HepG2 (cell line): Measurements from ENCODE around the gene CPNE5. TPM values are rescaled to one million over a fixed set of nuclear protein-coding genes. Genes with fewer than 3 reads are reported as not detected.

Experiments used
- AKAP8 ChIP-seq: sonication (generic); formaldehyde crosslinking; IDR thresholded peaks from 2 replicates; pipeline ENCODE4 v1.5.1; 2020; ENCODE audit warnings: mild to moderate bottlenecking, missing genetic modification reagents
- BRCA1 ChIP-seq: sonication (generic); formaldehyde crosslinking; IDR thresholded peaks from 2 replicates; pipeline ENCODE4 v1.4.0; 2020; ENCODE audit warnings: missing genetic modification reagents
- CBFB ChIP-seq: sonication (generic); formaldehyde crosslinking; IDR thresholded peaks from 2 replicates; pipeline ENCODE4 v1.4.0; 2020; ENCODE audit warnings: missing genetic modification reagents
- EED ChIP-seq: sonication (generic); formaldehyde crosslinking; IDR thresholded peaks from 2 replicates; pipeline ENCODE4 v1.5.0; 2020; ENCODE audit warnings: mild to moderate bottlenecking, missing genetic modification reagents
- ELF4 ChIP-seq: sonication (generic); formaldehyde crosslinking; IDR thresholded peaks from 2 replicates; pipeline ENCODE4 v1.5.0; 2020; ENCODE audit warnings: missing genetic modification reagents, mild to moderate bottlenecking, moderate library complexity, borderline replicate concordance
- HIVEP1 ChIP-seq: sonication (generic); formaldehyde crosslinking; IDR thresholded peaks from 2 replicates; pipeline ENCODE4 v1.4.0; 2020; ENCODE audit warnings: mild to moderate bottlenecking, missing genetic modification reagents
- JARID2 ChIP-seq: sonication (generic); formaldehyde crosslinking; IDR thresholded peaks from 2 replicates; pipeline ENCODE4 v1.8.1; 2023; ENCODE audit warnings: missing genetic modification reagents, inconsistent platforms; ENCODE audit not compliant: insufficient replicate concordance
- KAT2B ChIP-seq: fragments of 150-350 bp; IDR thresholded peaks from 2 replicates; pipeline ENCODE4 v1.6.1; 2014; ENCODE audit warnings: low read depth, low read length, borderline replicate concordance
- MAZ ChIP-seq, 2 experiments: sonication (generic) in 1 of 2; formaldehyde crosslinking in 1 of 2; IDR thresholded peaks; 2 replicates each; pipeline versions ENCODE4 v1.5.0 to v1.6.1; 2012 to 2020; ENCODE audit warnings: low read depth in 2 of 2, mild to moderate bottlenecking in 2 of 2, borderline replicate concordance in 1 of 2, improper control_type of control experiment in 1 of 2, low read length in 1 of 2, missing genetic modification reagents in 1 of 2, moderate library complexity in 1 of 2
- MEF2D ChIP-seq: sonication (generic); formaldehyde crosslinking; IDR thresholded peaks from 2 replicates; pipeline ENCODE4 v1.5.1; 2020; ENCODE audit warnings: mild to moderate bottlenecking, missing genetic modification reagents
- NONO ChIP-seq, 2 experiments: fragments of 450-650 bp in 1 of 2; sonication (generic) in 1 of 2; formaldehyde crosslinking in 1 of 2; IDR thresholded peaks in 1 of 2; conservative IDR thresholded peaks in 1 of 2; 2 replicates each; pipeline versions ENCODE4 v1.6.1 to v1.8.0; 2017 to 2022; ENCODE audit warnings: mild to moderate bottlenecking in 1 of 2, missing genetic modification reagents in 1 of 2, moderate library complexity in 1 of 2
- PLSCR1 ChIP-seq: sonication (generic); formaldehyde crosslinking; IDR thresholded peaks from 2 replicates; pipeline ENCODE4 v1.5.0; 2020; ENCODE audit warnings: missing genetic modification reagents, mild to moderate bottlenecking, borderline replicate concordance
- ZFP90 ChIP-seq: sonication (generic); formaldehyde crosslinking; IDR thresholded peaks from 2 replicates; pipeline ENCODE4 v1.8.0; 2022; ENCODE audit warnings: missing genetic modification reagents, mild to moderate bottlenecking, inconsistent platforms, borderline replicate concordance
- ZKSCAN1 ChIP-seq: fragments of 150-350 bp; IDR thresholded peaks from 2 replicates; pipeline ENCODE4 v1.6.1; 2014; ENCODE audit warnings: low read length
- ZNF563 ChIP-seq: sonication (generic); formaldehyde crosslinking; IDR thresholded peaks from 2 replicates; pipeline ENCODE4 v1.8.0; 2022; ENCODE audit warnings: mild to moderate bottlenecking, moderate library complexity, missing genetic modification reagents
- ZNF768 ChIP-seq: sonication (generic); formaldehyde crosslinking; IDR thresholded peaks from 2 replicates; pipeline ENCODE4 v1.4.0; 2020; ENCODE audit warnings: missing genetic modification reagents
- polyA plus RNA-seq, 8 experiments: library from polyadenylated mRNA; depleted of rRNA in 3 of 8; stranded (reverse) in 7 of 8; unstranded in 1 of 8; fragments of >200 nt; fragmentation: Illumina TruSeq in 4 of 8; extraction: Trizol in 4 of 8; gene quantifications; 2 replicates each; pipeline versions ENCODE4 v1.2.1 to v1.2.3, GENCODE V29; 2011 to 2016; ENCODE audit warnings: low read depth in 4 of 8, missing spikeins in 1 of 8, mixed read lengths in 1 of 8; ENCODE audit not compliant: insufficient read depth in 1 of 8
- total RNA-seq, 5 experiments: library from RNA; depleted of rRNA; stranded (reverse); fragments of >200 nt; fragmentation: Illumina TruSeq; extraction: Trizol; gene quantifications; 2 replicates each; pipeline ENCODE4 v1.2.3, GENCODE V29; 2016; ENCODE audit warnings: low read depth in 1 of 5
- TF ChIP-seq, protein P1 (sequence below): sonication (generic); formaldehyde crosslinking; IDR thresholded peaks from 2 replicates; pipeline ENCODE4 v1.5.1; 2020; ENCODE audit warnings: missing genetic modification reagents, mild to moderate bottlenecking, borderline replicate concordance
- TF ChIP-seq, protein P2 (sequence below): sonication (generic); formaldehyde crosslinking; IDR thresholded peaks from 2 replicates; pipeline ENCODE4 v1.5.0; 2020; ENCODE audit warnings: missing genetic modification reagents, mild to moderate bottlenecking, borderline replicate concordance
- TF ChIP-seq, protein P3 (sequence below): sonication (generic); formaldehyde crosslinking; IDR thresholded peaks from 2 replicates; pipeline ENCODE4 v1.8.0; 2022; ENCODE audit warnings: missing genetic modification reagents, mild to moderate bottlenecking, borderline replicate concordance
- TF ChIP-seq, protein P4 (sequence below): IDR thresholded peaks from 2 replicates; pipeline ENCODE4 v1.6.1; 2016

Gene CPNE5
- total and polyA plus RNA-seq, 2 of the 13 experiments (the other 11 are each of a cell fraction or from before 2014, with no cell fraction given): 0.16 TPM; not detected in 1

- TF ChIP-seq, protein P1, sequence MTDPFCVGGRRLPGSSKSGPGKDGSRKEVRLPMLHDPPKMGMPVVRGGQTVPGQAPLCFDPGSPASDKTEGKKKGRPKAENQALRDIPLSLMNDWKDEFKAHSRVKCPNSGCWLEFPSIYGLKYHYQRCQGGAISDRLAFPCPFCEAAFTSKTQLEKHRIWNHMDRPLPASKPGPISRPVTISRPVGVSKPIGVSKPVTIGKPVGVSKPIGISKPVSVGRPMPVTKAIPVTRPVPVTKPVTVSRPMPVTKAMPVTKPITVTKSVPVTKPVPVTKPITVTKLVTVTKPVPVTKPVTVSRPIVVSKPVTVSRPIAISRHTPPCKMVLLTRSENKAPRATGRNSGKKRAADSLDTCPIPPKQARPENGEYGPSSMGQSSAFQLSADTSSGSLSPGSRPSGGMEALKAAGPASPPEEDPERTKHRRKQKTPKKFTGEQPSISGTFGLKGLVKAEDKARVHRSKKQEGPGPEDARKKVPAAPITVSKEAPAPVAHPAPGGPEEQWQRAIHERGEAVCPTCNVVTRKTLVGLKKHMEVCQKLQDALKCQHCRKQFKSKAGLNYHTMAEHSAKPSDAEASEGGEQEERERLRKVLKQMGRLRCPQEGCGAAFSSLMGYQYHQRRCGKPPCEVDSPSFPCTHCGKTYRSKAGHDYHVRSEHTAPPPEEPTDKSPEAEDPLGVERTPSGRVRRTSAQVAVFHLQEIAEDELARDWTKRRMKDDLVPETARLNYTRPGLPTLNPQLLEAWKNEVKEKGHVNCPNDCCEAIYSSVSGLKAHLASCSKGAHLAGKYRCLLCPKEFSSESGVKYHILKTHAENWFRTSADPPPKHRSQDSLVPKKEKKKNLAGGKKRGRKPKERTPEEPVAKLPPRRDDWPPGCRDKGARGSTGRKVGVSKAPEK (CRISPR knock-in tag): peak; percentile 92; the same call in 1 of the 2 replicates
- TF ChIP-seq HIVEP1 (CRISPR knock-in tag) (peak; percentile 88), ZNF768 (peak; percentile 79), MAZ (IDR thresholded peaks at IDR 0.05; ENCODE audit: borderline replicate concordance, low read depth, low read length) (no peak), MAZ (CRISPR knock-in tag; IDR thresholded peaks at IDR 0.05; ENCODE audit: low read depth) (peak; percentile 91), NONO (IDR thresholded peaks at IDR 0.05) (no peak), NONO (CRISPR knock-in tag; conservative IDR thresholded peaks at IDR 0.05) (peak; percentile 77), ZKSCAN1 (no peak), BRCA1 (CRISPR knock-in tag) (no peak), KAT2B (no peak), ZNF563 (CRISPR knock-in tag) (peak; percentile 89), JARID2 (peak; percentile 59), AKAP8 (peak; percentile 46; the same call in 1 of the 2 replicates), ZFP90 (CRISPR knock-in tag) (no peak; the same call in 1 of the 2 replicates), PLSCR1 (0 out of 2 replicates have a peak, but pooled peaks have one; percentile 48), CBFB (CRISPR knock-in tag) (peak; percentile 84), ELF4 (CRISPR knock-in tag) (no peak; the same call in 1 of the 2 replicates), MEF2D (peak; percentile 70; the same call in 1 of the 2 replicates), EED (CRISPR knock-in tag) (peak; percentile 92; the same call in 1 of the 2 replicates)
- TF ChIP-seq, protein P2, sequence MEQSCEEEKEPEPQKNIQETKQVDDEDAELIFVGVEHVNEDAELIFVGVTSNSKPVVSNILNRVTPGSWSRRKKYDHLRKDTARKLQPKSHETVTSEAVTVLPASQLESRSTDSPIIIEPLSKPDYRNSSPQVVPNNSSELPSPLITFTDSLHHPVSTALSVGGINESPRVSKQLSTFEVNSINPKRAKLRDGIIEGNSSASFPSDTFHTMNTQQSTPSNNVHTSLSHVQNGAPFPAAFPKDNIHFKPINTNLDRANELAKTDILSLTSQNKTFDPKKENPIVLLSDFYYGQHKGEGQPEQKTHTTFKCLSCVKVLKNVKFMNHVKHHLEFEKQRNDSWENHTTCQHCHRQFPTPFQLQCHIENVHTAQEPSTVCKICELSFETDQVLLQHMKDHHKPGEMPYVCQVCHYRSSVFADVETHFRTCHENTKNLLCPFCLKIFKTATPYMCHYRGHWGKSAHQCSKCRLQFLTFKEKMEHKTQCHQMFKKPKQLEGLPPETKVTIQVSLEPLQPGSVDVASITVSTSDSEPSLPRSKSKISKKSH (CRISPR knock-in tag): peak; percentile 98
- TF ChIP-seq, protein P3, sequence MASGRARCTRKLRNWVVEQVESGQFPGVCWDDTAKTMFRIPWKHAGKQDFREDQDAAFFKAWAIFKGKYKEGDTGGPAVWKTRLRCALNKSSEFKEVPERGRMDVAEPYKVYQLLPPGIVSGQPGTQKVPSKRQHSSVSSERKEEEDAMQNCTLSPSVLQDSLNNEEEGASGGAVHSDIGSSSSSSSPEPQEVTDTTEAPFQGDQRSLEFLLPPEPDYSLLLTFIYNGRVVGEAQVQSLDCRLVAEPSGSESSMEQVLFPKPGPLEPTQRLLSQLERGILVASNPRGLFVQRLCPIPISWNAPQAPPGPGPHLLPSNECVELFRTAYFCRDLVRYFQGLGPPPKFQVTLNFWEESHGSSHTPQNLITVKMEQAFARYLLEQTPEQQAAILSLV (CRISPR knock-in tag): peak; percentile 96; the same call in 1 of the 2 replicates
- TF ChIP-seq, protein P4, sequence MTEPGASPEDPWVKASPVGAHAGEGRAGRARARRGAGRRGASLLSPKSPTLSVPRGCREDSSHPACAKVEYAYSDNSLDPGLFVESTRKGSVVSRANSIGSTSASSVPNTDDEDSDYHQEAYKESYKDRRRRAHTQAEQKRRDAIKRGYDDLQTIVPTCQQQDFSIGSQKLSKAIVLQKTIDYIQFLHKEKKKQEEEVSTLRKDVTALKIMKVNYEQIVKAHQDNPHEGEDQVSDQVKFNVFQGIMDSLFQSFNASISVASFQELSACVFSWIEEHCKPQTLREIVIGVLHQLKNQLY: no peak
Observed at GRCh38 chr6:36874443-36875249, 35.4 kb upstream of the CPNE5 start, which contains the start of gene PPIL1 (continued).
